H9 (cell line): ENCODE measurements around the gene MAN1A2. TPM values are rescaled to one million over a fixed set of nuclear protein-coding genes. Genes with fewer than 3 reads are reported as not detected.

ENCODE experiments used
- DNase-seq: peaks from one replicate; pipeline ENCODE4 v3.0.0-alpha.2; 2017
- H2AFZ ChIP-seq: one replicate; pipeline ENCODE4 v1.6.1; 2013; ENCODE audit warnings: mild to moderate bottlenecking, low read length, control low read depth, moderate library complexity
- H2AK5ac ChIP-seq: 2 replicates; pipeline ENCODE4 v1.6.1; 2013; ENCODE audit warnings: low read length, control low read depth, mixed read lengths; ENCODE audit not compliant: insufficient read length
- H2BK120ac ChIP-seq: one replicate; pipeline ENCODE4 v1.6.1; 2013; ENCODE audit warnings: low read depth, mild to moderate bottlenecking, low read length, control low read depth, inconsistent platforms; ENCODE audit not compliant: poor library complexity, severe bottlenecking
- H2BK12ac ChIP-seq: 2 replicates; pipeline ENCODE4 v1.6.1; 2013; ENCODE audit warnings: low read length, control low read depth, mixed read lengths, low read depth; ENCODE audit not compliant: insufficient read length
- H2BK15ac ChIP-seq: 2 replicates; pipeline ENCODE4 v1.6.1; 2013; ENCODE audit warnings: low read depth, low read length, control low read depth
- H2BK20ac ChIP-seq: one replicate; pipeline ENCODE4 v1.6.1; 2013; ENCODE audit warnings: low read depth, mild to moderate bottlenecking, low read length, control low read depth, inconsistent platforms; ENCODE audit not compliant: poor library complexity, severe bottlenecking
- H2BK5ac ChIP-seq: 2 replicates; pipeline ENCODE4 v1.6.1; 2013; ENCODE audit warnings: low read length, control low read depth, mixed read lengths; ENCODE audit not compliant: insufficient read length
- H3K14ac ChIP-seq: 2 replicates; pipeline ENCODE4 v1.6.1; 2013; ENCODE audit warnings: low read length, control low read depth; ENCODE audit not compliant: insufficient read depth
- H3K18ac ChIP-seq: 2 replicates; pipeline ENCODE4 v1.6.1; 2013; ENCODE audit warnings: low read depth, mild to moderate bottlenecking, mixed read lengths, low read length, control low read depth; ENCODE audit not compliant: insufficient read length
- H3K23ac ChIP-seq: 2 replicates; pipeline ENCODE4 v1.6.1; 2013; ENCODE audit warnings: low read length, control low read depth, mixed read lengths, low read depth; ENCODE audit not compliant: insufficient read length
- H3K23me2 ChIP-seq: 2 replicates; pipeline ENCODE4 v1.6.1; 2013; ENCODE audit warnings: low read depth, mild to moderate bottlenecking, mixed read lengths, low read length, control low read depth; ENCODE audit not compliant: insufficient read length, poor library complexity, severe bottlenecking
- H3K27ac ChIP-seq: 2 replicates; pipeline ENCODE4 v1.5.1; 2013; ENCODE audit warnings: low read length, control low read depth, mixed read lengths, low read depth; ENCODE audit not compliant: insufficient read length
- H3K27me3 ChIP-seq: 2 replicates; pipeline ENCODE4 v1.6.1; 2013; ENCODE audit warnings: low read length, control low read depth, inconsistent platforms; ENCODE audit not compliant: insufficient read depth
- H3K4ac ChIP-seq: 2 replicates; pipeline ENCODE4 v1.6.1; 2013; ENCODE audit warnings: low read depth, mild to moderate bottlenecking, control low read depth, inconsistent platforms, low read length, moderate library complexity
- H3K4me1 ChIP-seq: 2 replicates; pipeline ENCODE4 v1.6.1; 2013; ENCODE audit warnings: low read length, control low read depth, inconsistent platforms; ENCODE audit not compliant: insufficient read depth
- H3K4me2 ChIP-seq: 2 replicates; pipeline ENCODE4 v1.6.1; 2013; ENCODE audit warnings: low read length, control low read depth, mixed read lengths; ENCODE audit not compliant: insufficient read length, insufficient read depth
- H3K56ac ChIP-seq: 2 replicates; pipeline ENCODE4 v1.6.1; 2013; ENCODE audit warnings: low read depth, mild to moderate bottlenecking, mixed read lengths, low read length, control low read depth; ENCODE audit not compliant: insufficient read length
- H3K79me1 ChIP-seq: 2 replicates; pipeline ENCODE4 v1.6.1; 2013; ENCODE audit warnings: low read depth, mild to moderate bottlenecking, moderate library complexity, low read length, control low read depth, inconsistent platforms; ENCODE audit not compliant: insufficient read depth, poor library complexity, severe bottlenecking
- H3K79me2 ChIP-seq: 2 replicates; pipeline ENCODE4 v1.6.1; 2013; ENCODE audit warnings: low read length, control low read depth, inconsistent platforms; ENCODE audit not compliant: insufficient read depth
- H3K9ac ChIP-seq: 2 replicates; pipeline ENCODE4 v1.6.1; 2013; ENCODE audit warnings: low read length, control low read depth, mixed read lengths; ENCODE audit not compliant: insufficient read length; ENCODE audit errors: extremely low read depth
- H3K9me3 ChIP-seq: one replicate; pipeline ENCODE4 v1.6.1; 2013; ENCODE audit warnings: low read depth, low read length, inconsistent platforms; ENCODE audit not compliant: control insufficient read depth
- H3T11ph ChIP-seq: one replicate; pipeline ENCODE4 v1.6.1; 2013; ENCODE audit warnings: mild to moderate bottlenecking, low read length, control low read depth, inconsistent platforms
- H4K20me1 ChIP-seq: one replicate; pipeline ENCODE4 v1.6.1; 2013; ENCODE audit not compliant: control insufficient read depth, insufficient read length, insufficient read depth
- H4K5ac ChIP-seq: 2 replicates; pipeline ENCODE4 v1.6.1; 2013; ENCODE audit warnings: low read depth, mild to moderate bottlenecking, mixed read lengths, low read length, control low read depth; ENCODE audit not compliant: insufficient read length
- H4K8ac ChIP-seq: replicated peaks from 2 replicates; pipeline ENCODE4 v1.6.1; 2013; ENCODE audit warnings: low read length, control low read depth, mixed read lengths, low read depth; ENCODE audit not compliant: insufficient read length
- H4K91ac ChIP-seq: 2 replicates; pipeline ENCODE4 v1.6.1; 2013; ENCODE audit warnings: low read depth, mild to moderate bottlenecking, moderate library complexity, mixed read lengths, low read length, control low read depth; ENCODE audit not compliant: insufficient read length
- H3K27ac Mint-ChIP-seq, 3 experiments: 2 replicates in 2 of 3; 3 replicates in 1 of 3; pipeline ENCODE4 v1.8.0; 2020 to 2021; ENCODE audit warnings: mixed read lengths in 3 of 3, mild to moderate bottlenecking in 1 of 3, moderate library complexity in 1 of 3
- H3K27me3 Mint-ChIP-seq: 2 replicates; pipeline ENCODE4 v1.8.0; 2021; ENCODE audit warnings: low read depth, mild to moderate bottlenecking, moderate library complexity, mixed read lengths
- H3K36me3 Mint-ChIP-seq, 3 experiments: 2 replicates in 2 of 3; 3 replicates in 1 of 3; pipeline ENCODE4 v1.8.0; 2020 to 2021; ENCODE audit warnings: low read depth in 3 of 3, mixed read lengths in 3 of 3; ENCODE audit not compliant: insufficient read depth in 1 of 3
- H3K4me1 Mint-ChIP-seq, 2 experiments: 2 replicates each; pipeline ENCODE4 v1.8.0; 2020; ENCODE audit warnings: mixed read lengths in 2 of 2
- H3K4me3 Mint-ChIP-seq, 2 experiments: 2 replicates in 1 of 2; 3 replicates in 1 of 2; pipeline ENCODE4 v1.8.0; 2020 to 2021; ENCODE audit warnings: mild to moderate bottlenecking in 2 of 2, mixed read lengths in 2 of 2, moderate library complexity in 1 of 2
- H3K9me3 Mint-ChIP-seq, 2 experiments: 2 replicates in 1 of 2; 3 replicates in 1 of 2; pipeline ENCODE4 v1.8.0; 2020; ENCODE audit warnings: mild to moderate bottlenecking in 2 of 2, mixed read lengths in 2 of 2, moderate library complexity in 1 of 2
- WGBS: extraction: QIAGEN DNeasy Blood & Tissue Kit; methylation state at CpG from one replicate; pipeline ENCODE4 v1.1.7; 2013; ENCODE audit warnings: missing lambda C conversion rate, low lambda C conversion rate, mixed read lengths; ENCODE audit not compliant: insufficient read length; ENCODE audit errors: extremely low coverage; 5-methylcytosine and 5-hydroxymethylcytosine counted together
- total RNA-seq: library from RNA; stranded (reverse); gene quantifications from 2 replicates; pipeline ENCODE4 v1.2.1, GENCODE V29; 2021
- TF ChIP-seq, protein P1 (sequence below): fragments of 200-600 bp; sonication (generic); conservative IDR thresholded peaks from 3 replicates; pipeline ENCODE4 v1.8.0; 2021; ENCODE audit warnings: antibody characterized with exemption, mild to moderate bottlenecking

MAN1A2 gene
- total RNA-seq, 1 experiment from 2014 or later = 24.0 TPM

DNA sequence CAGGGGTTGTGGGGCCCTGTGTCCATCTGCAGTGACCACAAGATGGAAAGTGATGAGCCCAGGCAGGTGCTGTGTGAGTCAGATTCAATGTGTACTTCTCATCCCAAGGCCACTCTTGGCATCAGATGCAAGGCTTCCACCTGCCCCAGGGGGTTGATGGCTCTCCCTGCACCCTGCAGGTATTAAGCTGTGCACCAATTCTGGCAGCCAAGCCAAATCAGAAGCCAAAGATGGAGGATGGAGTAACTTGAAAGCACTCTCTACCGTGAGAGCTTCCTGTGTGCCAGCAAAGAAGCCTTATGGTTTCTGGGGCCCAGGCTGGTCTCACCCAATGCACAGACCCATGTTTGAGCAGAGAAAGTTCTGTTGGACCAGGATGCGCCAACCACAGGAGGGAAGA lies 194.3 kb downstream of the MAN1A2 start:
- WGBS = no CpG with 5 or more reads among the region's 2 CpGs
- H2AK5ac ChIP-seq = no peak overlapping the region
- peaks cover 19 to 20% of the 10 kb centered on the region in 2 experiments for H3K9me3 Mint-ChIP-seq
- no peak overlapping the region for H3K27ac Mint-ChIP-seq
- H3K4me3 Mint-ChIP-seq = no peak overlapping the region
- no peak overlapping the region for H4K91ac ChIP-seq
- H3K27me3 ChIP-seq = no peaks in the 10 kb centered on the region
- no peaks in the 10 kb centered on the region for H3K79me2 ChIP-seq
- H3K9me3 ChIP-seq = no peaks in the 10 kb centered on the region
- no peak overlapping the region for H4K5ac ChIP-seq
- peak overlapping the region; percentile 18; the same call in 1 of the 2 replicates for H3K14ac ChIP-seq
- no peak overlapping the region for H4K8ac ChIP-seq
- H2BK20ac ChIP-seq = no peak overlapping the region
- no peaks in the 10 kb centered on the region for H3K79me1 ChIP-seq
- H4K20me1 ChIP-seq = no peaks in the 10 kb centered on the region
- H3K36me3 Mint-ChIP-seq = peaks cover 0 to 12% (median 11%) of the 10 kb centered on the region in 3 experiments
- H2BK5ac ChIP-seq = no peak overlapping the region
- no peak for DNase-seq
- H2BK15ac ChIP-seq = no peak overlapping the region
- no peaks in the 10 kb centered on the region for H3K27me3 Mint-ChIP-seq
- no peak overlapping the region for H3K9ac ChIP-seq
- H3K4me1 Mint-ChIP-seq = peaks cover 3 to 6% of the 10 kb centered on the region in 2 experiments; a peak in 1 of 4 replicates
- no peak overlapping the region for H2BK12ac ChIP-seq
- no peak overlapping the region for H3K4ac ChIP-seq
- no peak overlapping the region for H3K18ac ChIP-seq
- no peaks in the 10 kb centered on the region for H3K23me2 ChIP-seq
- H3K27ac ChIP-seq = no peak overlapping the region
- no peak overlapping the region for H3K23ac ChIP-seq
- no peak overlapping the region for H2AFZ ChIP-seq
- H3K4me1 ChIP-seq = no peaks in the 10 kb centered on the region
- no peak overlapping the region for H3K4me2 ChIP-seq
- TF ChIP-seq, protein P1, sequence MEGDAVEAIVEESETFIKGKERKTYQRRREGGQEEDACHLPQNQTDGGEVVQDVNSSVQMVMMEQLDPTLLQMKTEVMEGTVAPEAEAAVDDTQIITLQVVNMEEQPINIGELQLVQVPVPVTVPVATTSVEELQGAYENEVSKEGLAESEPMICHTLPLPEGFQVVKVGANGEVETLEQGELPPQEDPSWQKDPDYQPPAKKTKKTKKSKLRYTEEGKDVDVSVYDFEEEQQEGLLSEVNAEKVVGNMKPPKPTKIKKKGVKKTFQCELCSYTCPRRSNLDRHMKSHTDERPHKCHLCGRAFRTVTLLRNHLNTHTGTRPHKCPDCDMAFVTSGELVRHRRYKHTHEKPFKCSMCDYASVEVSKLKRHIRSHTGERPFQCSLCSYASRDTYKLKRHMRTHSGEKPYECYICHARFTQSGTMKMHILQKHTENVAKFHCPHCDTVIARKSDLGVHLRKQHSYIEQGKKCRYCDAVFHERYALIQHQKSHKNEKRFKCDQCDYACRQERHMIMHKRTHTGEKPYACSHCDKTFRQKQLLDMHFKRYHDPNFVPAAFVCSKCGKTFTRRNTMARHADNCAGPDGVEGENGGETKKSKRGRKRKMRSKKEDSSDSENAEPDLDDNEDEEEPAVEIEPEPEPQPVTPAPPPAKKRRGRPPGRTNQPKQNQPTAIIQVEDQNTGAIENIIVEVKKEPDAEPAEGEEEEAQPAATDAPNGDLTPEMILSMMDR = no peak
- no peak overlapping the region for H3K56ac ChIP-seq
- H3T11ph ChIP-seq = no peak overlapping the region
- no peak overlapping the region for H2BK120ac ChIP-seq
